ENCODE data around the gene SAP130.

The SAP130 gene

GRCh38 chr2:127906206-127906926 lies 121.5 kb downstream of the SAP130 start:
- no peak overlapping the region for H3K4me3 ChIP-seq (ENCODE audit: low read depth, low read length)
- DNase-seq (ENCODE audit: low read depth) = no peak
- TF ChIP-seq, protein P1, sequence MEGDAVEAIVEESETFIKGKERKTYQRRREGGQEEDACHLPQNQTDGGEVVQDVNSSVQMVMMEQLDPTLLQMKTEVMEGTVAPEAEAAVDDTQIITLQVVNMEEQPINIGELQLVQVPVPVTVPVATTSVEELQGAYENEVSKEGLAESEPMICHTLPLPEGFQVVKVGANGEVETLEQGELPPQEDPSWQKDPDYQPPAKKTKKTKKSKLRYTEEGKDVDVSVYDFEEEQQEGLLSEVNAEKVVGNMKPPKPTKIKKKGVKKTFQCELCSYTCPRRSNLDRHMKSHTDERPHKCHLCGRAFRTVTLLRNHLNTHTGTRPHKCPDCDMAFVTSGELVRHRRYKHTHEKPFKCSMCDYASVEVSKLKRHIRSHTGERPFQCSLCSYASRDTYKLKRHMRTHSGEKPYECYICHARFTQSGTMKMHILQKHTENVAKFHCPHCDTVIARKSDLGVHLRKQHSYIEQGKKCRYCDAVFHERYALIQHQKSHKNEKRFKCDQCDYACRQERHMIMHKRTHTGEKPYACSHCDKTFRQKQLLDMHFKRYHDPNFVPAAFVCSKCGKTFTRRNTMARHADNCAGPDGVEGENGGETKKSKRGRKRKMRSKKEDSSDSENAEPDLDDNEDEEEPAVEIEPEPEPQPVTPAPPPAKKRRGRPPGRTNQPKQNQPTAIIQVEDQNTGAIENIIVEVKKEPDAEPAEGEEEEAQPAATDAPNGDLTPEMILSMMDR (conservative IDR thresholded peaks at IDR 0.05; ENCODE audit: low read depth, low read length) = no peak

DNA sequence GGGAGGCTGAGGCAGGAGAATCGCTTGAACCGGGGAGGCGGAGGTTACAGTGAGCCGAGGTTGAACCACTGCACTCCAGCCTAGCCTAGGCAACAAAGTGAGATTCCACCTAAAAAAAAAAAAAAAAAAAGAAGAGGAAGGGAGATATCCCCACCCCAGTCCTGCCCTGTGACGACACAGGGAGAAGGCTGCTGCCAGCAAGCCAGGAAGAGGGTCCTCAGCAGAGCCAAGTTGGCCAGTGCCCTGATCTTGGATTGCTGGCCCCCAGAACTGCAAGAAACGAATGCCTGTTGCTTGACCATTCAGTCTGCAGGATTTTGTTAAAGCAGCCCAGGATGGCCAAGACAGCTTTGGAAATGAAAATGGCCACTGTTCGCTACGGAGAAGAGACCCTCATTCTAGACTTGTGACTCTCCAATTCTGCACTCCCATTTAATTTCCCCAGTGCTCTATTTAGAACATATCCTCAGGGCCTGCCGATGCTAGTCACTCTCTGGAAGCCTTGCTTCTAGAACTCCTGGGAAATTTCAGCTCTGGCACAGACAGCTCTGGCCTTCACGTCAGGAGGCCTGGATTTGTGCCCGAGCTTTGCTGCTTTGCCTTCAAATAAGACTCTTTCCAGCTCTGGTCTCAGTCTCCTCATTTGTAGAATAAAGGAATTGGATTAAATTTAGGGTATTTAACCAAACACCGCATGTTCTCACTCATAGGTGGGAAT lies 126.4 kb downstream of the SAP130 start:
- peak; percentile 58 for DNase-seq (ENCODE audit: low read depth)
- TF ChIP-seq, protein P1 (conservative IDR thresholded peaks at IDR 0.05; ENCODE audit: low read depth, low read length) = no peak
- H3K4me3 ChIP-seq (ENCODE audit: low read depth, low read length) = no peak overlapping the region

GRCh38 chr2:127897531-127898211 lies 130.2 kb downstream of the SAP130 start:
- no peak overlapping the region for H3K4me3 ChIP-seq (ENCODE audit: low read depth, low read length)
- DNase-seq (ENCODE audit: low read depth) = no peak
- TF ChIP-seq, protein P1 (conservative IDR thresholded peaks at IDR 0.05; ENCODE audit: low read depth, low read length) = no peak

DNA sequence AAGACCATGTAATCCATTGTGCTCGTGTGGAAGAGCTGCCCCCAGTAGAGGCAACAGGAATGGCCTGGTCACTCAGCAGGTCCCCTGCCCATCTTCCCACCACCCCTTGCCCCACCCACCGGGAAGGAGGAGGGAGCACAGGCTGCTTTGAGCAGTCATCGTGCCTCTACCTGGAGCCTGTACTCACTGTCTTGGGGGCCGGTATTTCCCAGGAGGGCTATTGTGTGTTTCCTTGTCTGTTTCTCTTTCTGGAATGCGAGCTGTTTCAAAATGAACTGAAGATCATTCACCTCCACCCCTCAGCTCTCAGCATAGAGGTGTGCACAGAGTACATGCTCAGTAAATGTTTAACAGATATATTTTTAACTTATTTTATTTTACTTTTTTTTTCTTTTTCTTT lies 134.4 kb downstream of the SAP130 start:
- TF ChIP-seq, protein P1 (conservative IDR thresholded peaks at IDR 0.05; ENCODE audit: low read depth, low read length) = no peak
- DNase-seq (ENCODE audit: low read depth) = no peak
- H3K4me3 ChIP-seq (ENCODE audit: low read depth, low read length) = no peak overlapping the region

- H3K4me3 ChIP-seq (ENCODE audit: low read depth, low read length) = no peak overlapping the region
- no peak for DNase-seq (ENCODE audit: low read depth)
- TF ChIP-seq, protein P1 (conservative IDR thresholded peaks at IDR 0.05; ENCODE audit: low read depth, low read length) = no peak
Observed at GRCh38 chr2:127893033-127893432, 134.8 kb downstream of the SAP130 start.

GRCh38 chr2:127891811-127892210 lies 136.0 kb downstream of the SAP130 start:
- TF ChIP-seq, protein P1 (conservative IDR thresholded peaks at IDR 0.05; ENCODE audit: low read depth, low read length) = no peak
- peak; percentile 61 for DNase-seq (ENCODE audit: low read depth)
- no peak overlapping the region for H3K4me3 ChIP-seq (ENCODE audit: low read depth, low read length)

All from choroid plexus epithelial cell (primary cell).